Stimulated activated CD8-positive, alpha-beta memory T cell treated with anti-CD3 and anti-CD28 coated beads, Interleukin-4, amount 100 ng/mL, for 1 hour (primary cell): ENCODE measurements around the gene VSIG10L2.

ENCODE experiments used
- DNase-seq, 2 donors: peaks; one replicate each; pipeline ENCODE4 v3.0.0-alpha.2; 2020; ENCODE audit warnings: low read depth in 2 of 2, low spot score in 1 of 2

VSIG10L2 gene

DNA sequence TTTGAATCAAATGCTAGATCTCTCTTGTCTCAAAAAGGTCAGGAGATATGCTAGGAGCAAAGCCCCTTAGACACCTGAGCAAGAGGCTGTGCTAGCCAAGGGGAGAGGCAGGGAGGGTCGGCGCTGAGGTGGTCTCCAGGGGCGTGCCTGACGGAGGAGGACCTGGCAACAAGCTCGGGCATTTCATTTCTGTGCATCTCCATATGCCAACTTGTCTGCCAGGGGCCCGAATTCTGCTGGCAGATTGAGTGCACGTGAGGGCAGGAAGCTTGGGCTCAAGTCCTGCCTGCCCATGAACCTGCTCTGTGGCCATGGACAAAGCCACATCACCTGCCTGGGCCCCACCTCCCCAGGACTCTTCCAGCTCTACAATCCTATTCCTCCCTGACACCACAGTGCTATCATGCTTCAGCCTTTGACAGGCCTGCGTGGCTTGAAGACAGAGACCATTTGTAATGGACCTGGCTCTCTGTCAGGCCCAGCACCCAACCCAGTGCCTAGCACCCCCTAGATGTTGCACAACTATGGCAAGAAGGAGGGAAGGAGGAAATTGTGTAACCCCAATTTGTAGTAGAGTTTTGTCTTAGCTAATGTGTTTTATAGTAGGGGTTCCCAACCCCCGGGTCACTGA is 16.3 kb upstream of the VSIG10L2 start:
- DNase-seq = no peak

DNA sequence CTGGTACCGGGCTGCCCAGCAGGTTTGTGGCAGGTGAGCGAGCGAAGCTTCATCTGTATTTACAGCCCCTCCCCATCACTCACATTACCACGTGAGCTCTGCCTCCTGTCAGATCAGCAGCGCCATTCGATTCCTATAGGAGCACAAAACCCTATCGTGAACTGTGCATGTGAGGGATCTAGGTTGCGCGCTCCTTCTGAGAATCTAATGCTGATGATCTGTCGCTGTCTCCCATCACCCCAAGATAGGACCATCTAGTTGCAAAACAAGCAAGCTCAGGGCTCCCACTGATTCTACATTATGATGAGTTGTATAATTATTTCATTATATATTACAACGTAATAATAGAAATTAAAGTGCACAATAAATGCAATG is 15.8 kb upstream of the VSIG10L2 start:
- DNase-seq = no peak

DNA sequence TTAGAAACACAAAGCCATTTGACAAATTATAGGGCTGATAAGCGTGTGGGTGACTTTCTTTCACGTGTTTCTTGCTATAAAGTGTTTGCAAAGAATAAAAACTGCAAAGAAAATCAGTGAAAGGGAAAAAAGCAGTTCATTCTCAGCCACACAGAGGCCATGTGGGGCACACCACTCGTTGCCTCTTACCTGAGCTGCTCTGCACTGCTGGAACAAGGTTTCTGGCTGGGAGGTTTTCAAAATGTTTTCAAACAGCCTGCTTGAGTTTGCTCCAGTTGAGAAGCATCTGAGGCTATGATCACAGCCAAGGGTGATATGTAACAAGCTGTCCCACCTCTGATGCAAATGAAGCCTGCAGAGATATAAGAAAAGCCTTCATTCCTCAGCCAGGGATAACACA is 14.7 kb upstream of the VSIG10L2 start:
- DNase-seq = no peak

DNA sequence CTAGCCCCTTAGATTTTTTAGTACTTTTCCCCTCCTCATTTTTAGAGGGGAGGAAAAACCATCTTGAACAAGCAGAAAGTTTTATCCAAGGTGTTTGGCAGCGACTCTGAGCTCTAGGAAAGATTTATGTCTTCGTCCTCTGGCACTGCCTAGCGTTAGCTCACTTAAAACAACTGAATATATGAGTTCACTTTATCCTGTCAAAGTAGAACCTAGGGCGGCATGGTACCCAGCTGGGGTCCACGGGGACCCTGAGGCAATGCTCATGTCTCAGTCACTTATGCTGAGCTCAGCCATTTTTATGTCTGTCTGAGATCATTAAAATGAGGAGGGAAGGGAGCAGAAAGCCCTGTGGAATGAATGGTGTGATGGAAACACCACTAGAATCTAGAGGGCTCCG is 14.2 kb upstream of the VSIG10L2 start:
- DNase-seq = no peak

DNA sequence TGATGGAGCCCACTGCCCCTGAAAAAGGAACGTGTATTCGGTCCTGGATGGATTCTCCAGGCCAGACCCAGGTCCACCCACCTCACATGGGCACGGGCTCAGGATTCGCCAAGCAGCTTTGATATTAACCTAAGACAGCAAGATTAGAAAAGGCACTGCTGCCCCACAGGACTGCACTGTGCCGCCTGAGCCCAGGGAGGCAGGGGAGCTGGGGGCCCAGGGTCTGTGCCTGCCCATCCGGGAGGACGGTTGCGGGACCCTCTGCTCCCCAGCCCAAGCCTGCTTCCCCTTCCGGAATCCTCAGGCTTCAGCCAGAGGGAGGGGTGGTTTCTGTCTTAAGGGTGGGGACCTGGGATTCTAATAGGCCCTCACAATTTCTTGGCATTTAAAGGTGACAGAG is 13.5 kb upstream of the VSIG10L2 start:
- no peak for DNase-seq

DNA sequence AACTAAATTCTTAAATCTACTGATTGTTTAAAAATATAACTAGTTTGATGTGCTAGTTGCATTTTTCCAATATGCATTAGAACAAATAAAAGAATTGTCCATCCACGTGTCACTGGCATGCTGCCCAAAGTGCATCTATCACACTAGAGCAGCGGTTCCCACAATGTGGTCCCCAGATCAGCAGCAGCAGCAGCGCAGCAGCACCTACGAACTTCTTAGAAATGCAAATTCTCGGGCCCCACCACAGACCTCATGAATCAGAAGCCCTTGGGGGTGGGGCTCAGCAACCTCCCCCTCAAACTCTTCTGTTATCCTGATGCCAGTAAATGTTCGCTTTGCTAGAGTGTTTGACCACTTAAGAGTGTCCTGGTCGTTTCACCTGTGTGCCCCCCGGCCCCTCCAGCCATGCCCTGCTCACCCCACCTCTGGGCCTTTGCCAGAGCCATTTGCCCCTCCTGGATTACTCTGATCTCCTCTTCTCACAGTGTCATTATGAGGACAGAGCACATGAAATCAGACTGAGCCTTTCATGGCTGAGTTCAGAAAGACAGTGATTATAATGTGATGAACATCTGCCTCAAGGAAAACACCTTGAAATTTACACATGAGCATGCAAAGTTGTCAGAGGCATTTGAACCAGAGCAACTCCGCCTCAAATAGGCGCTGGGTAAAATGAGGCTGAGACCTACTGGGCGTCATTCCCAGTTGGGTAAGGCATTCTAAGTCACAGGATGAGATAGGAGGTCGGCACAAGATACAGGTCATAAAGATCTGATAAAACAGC is 12.6 kb upstream of the VSIG10L2 start:
- DNase-seq = no peak

DNA sequence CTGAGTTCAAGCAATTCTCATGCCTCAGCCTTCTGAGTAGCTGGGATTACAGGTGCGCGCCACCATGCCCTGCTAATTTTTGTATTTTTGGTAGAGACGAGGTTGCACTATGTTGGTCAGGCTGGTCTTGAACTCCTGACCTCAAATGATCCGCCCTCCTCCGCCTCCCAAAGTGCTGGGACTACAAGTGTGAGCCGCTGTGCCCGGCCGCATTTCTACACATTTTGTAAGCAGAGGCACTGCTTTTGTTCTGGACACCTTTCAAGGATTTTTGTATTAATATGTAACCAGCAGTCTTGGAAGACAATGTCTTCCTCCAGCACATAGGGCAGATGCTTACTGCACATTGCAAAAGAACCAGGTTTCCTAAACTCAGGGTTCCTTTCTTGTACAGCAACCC is 11.4 kb upstream of the VSIG10L2 start:
- no peak for DNase-seq

DNA sequence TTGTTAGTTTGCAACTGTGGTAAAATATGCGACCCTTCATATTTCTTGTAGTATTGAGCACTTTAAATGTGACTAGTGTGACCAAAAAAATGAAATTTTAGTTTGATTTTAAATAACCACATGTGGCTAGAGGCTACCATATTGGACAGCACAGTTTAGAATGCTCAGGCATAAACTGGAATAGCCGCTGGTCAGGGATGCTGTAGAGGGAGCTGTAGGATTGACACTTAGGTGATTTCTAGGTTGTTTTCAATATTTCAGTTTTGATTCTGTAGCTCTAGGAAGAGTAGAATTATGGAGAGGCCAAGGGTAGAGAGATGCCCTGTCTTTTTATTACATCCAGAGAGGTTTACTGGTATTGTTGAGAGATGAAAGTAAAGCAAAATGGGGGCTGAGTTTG is 10.8 kb upstream of the VSIG10L2 start:
- DNase-seq = no peak

DNA sequence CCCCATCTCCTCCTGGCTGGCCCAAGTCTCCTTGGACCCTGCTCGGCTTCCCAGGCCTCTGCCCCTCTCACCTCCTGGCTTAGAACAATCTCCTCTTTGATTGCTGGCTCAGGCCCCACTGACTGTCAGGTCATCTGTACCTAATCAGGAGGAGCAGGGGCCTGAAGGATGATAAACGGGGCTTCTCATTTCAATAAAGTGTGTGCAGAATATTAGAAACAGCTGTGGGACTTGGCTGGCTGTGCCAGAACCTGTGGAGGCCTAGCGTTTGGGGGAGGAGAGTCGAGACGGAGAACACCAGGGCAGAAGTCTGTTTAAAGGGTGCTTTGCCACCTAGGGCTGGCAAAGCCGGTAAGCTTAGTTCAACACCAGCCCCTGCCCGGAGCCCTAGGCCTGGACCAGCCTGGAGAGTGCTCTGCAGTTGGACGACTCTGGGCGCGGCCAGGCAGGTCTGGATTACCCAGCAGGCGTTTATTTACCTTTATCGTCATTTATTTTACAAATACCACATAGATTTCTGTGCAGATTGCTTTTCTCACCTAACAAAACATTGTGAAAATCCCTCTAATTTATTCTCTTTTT is 10.1 kb upstream of the VSIG10L2 start:
- DNase-seq = no peak

DNA sequence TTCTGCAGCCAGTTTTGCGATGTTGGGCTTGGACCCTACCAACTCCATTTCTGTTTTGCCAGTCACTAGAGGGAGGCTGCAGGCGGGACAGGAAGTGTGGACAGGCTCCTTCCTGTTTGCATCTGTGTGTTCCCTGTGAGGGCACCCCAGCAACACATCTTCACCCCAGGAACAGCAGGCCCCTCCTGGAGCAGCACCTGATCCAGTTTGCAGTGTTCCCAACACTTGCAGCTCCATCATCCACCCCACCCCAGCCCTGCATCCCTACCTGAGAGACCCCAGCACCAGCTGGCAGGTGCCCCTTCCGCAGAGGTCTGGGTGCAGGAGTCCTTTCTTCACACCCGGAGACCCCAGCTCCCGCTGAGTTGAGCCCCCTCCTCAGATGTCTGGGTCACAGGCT is 7.4 kb upstream of the VSIG10L2 start:
- no peak for DNase-seq

DNA sequence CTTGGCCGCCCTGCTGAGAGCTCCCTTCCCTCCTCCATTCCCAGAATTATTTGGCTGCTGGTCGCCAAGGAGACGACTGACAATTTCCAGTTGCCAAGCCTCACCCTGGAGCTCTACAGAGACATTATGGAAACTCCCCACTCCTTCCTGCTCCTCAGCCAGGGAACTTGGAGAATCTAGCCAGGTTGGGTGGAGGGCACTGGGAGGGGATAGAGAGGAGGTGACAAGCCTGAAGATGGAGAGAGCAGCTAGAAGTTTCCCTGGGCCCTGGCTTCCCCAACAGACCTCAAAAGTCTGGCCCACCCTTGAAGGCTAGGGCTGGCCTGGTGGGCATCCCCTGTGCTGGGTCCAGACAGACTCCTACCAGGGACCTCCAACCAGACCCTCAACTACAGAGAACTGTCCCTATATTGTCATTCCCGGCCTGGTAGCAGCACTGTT is 6.7 kb upstream of the VSIG10L2 start:
- DNase-seq = no peak

DNA sequence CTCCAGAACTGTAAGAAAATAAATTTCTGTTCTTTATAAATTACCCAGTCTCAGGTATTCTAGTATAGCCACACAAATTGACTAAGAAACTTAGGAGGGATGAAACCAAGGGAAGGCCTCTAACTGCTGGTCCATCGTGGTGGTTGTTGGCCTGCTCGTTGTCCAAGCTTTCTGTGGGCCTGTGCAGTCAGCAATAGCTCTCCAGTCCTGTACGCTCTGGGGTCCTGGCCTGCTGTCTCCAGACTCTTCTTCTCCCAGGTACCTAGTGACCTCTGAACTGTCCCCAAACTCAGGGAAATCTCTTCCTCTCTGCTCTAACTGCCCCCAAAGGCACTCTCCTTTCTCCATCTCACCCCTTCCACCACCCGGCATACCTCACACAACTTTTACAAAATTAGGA is 5.7 kb upstream of the VSIG10L2 start:
- no peak for DNase-seq

DNA sequence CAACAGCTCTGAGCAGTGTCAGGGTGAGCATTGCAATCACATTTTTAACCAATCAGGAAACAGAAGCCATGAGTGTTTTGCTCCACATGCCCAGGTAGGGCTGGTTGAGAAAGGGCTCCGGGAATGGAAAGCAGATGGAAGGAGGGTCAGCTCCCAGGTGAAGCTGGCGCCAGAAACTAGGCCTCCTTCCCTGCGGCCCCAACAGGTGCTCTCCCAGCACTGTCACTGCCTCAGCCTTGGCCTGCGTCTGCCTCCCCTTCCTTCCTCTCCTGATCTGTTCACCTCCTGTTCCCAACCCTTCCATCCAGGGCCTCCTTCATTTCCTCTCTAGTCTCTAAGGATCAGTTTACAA is 4.6 kb upstream of the VSIG10L2 start:
- DNase-seq = no peak

DNA sequence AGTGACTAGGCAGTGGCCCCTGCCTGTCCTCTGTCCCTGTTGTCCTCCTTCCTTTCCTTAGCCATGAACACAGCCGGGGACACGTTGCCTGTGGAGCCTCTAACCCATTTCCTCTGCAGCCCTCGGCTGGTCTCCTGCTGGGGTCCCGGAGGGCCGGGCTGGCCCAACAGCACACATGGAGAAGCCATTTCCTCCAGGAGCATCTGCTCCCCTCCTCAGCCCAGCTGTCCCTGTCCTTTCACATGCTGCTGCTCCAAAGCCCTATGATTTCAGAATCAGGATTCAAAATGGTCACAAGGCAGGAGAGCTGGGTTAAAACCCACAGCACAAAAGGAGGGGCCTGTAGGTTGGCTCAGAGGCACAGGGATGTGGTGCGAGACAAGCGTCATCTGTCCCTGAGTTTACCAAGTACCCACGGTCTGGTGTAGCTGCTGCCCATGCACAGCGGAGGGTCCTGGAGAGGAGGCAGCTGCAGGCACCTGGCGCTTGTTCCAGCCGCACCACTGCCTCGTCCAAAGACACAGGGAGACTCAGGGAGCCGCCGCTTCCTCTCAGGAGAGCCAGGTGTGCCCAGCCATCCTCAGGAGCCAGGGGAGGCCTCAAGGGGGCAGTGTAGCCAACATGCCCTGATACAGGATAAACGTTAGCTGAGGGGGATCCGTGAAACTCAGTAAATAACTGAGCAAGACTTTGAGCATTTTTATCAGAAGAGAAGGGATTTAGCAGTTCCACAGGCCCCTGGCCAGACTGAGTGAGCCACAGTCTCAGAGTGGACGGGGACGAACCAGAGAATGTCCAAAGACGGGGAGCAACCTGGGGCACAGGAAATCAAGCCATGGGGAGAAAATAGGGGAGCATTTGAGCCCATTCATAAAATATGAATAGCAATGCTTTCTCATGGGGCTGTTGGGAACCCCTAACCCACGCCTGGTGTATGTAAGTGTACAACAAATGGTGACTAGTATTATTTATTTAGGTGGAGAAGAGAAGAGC is 3.9 kb upstream of the VSIG10L2 start:
- peak in 1 of 2 donors; percentile 6 for DNase-seq

DNA sequence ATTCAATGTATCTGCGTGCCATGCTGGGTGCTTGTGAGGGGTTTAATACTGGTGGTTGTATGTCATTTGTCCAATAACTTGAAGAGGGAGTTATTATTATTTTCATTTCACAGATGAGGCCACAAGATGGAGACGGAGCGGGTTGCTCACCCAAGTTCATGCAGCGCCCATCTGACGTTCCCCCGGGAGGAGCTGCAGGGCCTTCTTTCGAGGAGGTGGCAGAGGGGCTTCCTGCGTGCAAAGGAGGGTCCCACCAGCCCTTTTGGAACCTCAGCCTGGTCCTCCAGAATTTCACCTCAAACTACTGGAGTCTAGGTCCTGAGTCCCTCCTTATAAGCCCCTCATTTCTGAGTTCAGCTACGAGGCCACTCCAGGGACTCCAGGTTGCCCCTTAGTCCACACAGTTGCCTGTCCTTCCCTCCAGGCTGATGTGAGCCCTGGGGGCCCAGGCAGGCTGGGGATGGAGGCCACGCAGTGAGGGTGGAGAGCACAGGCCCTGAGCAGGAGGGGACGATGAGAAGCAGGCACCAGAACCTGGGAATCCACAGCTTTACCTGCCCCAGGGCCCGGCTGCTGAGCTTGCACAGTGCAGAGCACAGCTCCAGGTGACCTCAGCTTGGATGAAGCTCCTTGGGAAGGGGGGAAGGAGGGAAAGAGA is 2.9 kb upstream of the VSIG10L2 start:
- no peak for DNase-seq

DNA sequence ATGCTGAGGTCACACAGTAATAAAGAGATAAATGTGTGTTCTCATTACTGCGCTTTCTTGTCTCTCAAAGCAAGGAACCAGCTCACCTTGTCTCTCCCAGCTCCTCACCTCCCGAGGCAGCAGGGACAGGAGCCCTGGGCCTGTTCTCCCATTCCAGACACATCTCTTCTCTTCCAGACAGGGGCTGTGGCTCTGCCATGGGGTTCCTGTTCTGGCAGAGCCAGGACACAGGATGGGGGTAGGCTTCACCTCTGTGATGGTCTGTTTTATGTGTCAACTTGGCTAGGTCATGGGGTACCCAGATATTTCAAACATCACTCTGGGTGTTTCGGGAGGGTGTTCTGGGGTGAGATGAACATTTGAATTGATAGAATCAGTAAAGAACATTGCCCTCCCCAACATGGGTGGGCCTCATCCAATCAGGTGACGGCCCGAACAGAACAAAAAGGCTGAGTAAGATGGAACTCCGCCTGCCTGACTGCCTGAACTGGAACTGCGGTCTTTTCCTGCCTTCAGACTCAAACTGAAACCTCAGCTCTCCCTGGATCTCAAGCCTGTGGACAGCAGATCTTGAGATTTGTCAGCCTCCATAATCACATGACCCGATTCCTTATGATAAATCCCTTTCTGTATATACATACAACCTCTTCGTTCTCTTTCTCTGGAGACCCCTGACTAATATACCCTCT is 2.0 kb upstream of the VSIG10L2 start:
- no peak for DNase-seq

DNA sequence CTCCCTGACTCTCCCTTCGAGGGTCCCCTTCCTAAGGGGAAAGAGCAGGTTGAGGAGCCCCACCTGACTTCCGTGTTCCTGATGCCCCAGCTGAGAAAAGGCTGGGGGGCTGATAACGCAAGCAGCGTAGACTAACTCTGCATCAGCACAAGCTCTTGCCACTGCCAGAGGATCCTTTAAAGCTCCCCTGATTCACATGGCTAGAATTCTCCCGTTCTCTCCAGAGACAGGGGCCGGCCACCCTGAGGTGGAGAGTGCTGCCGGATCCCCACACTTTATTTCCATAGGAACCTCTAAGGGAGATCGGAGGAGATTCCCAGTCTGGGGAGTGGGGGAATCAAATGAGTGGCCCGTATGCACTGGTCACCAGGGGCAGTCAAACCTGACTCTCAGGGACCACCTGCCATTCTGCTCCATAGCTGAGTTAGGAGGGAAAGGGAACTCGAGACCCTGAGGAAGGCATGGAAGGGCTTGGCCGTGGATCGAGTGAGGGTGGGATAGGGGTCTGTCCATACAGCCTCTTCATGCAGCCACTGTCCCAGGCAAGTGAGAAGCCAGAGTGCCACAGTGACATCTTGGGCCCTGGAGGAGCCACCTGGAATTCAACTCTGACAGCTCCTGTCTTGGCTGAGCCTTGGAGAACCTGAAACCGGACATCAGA is 1.4 kb upstream of the VSIG10L2 start:
- no peak for DNase-seq

DNA sequence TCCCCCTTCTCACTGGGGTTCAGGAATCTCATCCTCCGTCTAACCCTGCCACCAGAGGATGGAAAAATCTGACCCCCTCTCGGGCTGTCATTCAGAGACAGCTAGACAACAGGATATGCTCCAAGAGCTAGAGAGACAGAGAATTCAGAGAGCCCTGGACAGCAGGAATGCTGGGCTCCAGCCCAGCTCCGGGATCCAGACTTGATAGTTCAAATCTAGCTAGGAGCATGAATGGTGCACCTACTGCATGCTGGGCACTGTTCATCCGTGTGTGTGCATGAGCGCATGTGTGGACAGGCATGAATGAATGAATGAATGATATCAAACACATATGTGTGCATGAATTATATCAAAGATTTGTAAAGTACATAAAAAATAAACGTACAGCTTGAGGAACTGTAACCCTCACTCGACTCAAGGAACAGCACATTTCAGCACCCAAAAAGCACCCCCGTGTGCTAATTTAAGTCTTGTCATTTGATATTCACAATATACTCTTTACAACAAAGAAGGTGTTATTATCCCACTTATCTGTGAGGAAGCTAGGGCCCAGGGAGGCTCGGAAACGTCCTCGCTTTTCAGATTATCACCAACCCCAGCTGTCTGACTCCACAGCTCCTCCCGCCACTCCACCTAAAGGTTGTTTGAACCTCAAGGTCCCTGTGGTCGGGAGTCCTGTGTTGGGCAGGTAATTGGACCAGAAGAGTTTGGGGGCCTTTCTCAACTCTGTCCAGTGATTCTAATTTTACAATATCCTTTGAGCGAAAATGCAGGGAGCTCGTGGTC is 640 bp upstream of the VSIG10L2 start:
- no peak for DNase-seq
